NCI-H510A (cell line): Measurements from ENCODE around the gene ZCCHC9.
"Not testable (repeated sequence)": the region's sequence is repeated elsewhere in the genome, so short reads cannot be mapped to it uniquely, and the experiment has no call there.

Experiments
- DNase-seq: peaks from one replicate; lab custom pipeline; 2025; lab: John Stamatoyannopoulos, UW

Gene ZCCHC9

GRCh38 chr5:81301271-81302015, at the start of gene ZCCHC9:
Gene ZCCHC9 (plus strand): TSS chr5:81301587. CDS start chr5:81304758, 3,171 bp downstream.
- DNase-seq = peak; percentile 83

- no peak for DNase-seq
Observed at GRCh38 chr5:81251922-81252321, 49.5 kb upstream of the ZCCHC9 start.

- DNase-seq = no peak
Observed at GRCh38 chr5:81252904-81253303, 48.5 kb upstream of the ZCCHC9 start.

- no peak for DNase-seq
Observed at GRCh38 chr5:81253875-81254274, 47.5 kb upstream of the ZCCHC9 start.

- DNase-seq = no peak
Observed at GRCh38 chr5:81254886-81255559, 46.4 kb upstream of the ZCCHC9 start.

- DNase-seq = no peak
Observed at GRCh38 chr5:81256766-81257165, 44.6 kb upstream of the ZCCHC9 start.

- not testable (repeated sequence) for DNase-seq
Observed at GRCh38 chr5:81262796-81263195, 38.6 kb upstream of the ZCCHC9 start.

- DNase-seq = no peak
Observed at GRCh38 chr5:81265101-81265500, 36.3 kb upstream of the ZCCHC9 start.

GRCh38 chr5:81268521-81269196, 32.7 kb upstream of the ZCCHC9 start:
- DNase-seq = no peak

- DNase-seq = no peak
Observed at GRCh38 chr5:81269751-81270393, 31.5 kb upstream of the ZCCHC9 start.

- DNase-seq = not testable (repeated sequence)
Observed at GRCh38 chr5:81270394-81271027, 30.9 kb upstream of the ZCCHC9 start.

- no peak for DNase-seq
Observed at GRCh38 chr5:81283976-81284375, 17.4 kb upstream of the ZCCHC9 start.

- no peak for DNase-seq
Observed at GRCh38 chr5:81286059-81286617, 15.2 kb upstream of the ZCCHC9 start.

GRCh38 chr5:81288021-81288433, 13.4 kb upstream of the ZCCHC9 start:
- DNase-seq = no peak

GRCh38 chr5:81290146-81290545, 11.2 kb upstream of the ZCCHC9 start:
- DNase-seq = no peak

- DNase-seq = no peak
Observed at GRCh38 chr5:81292130-81292529, 9.3 kb upstream of the ZCCHC9 start.

- not testable (repeated sequence) for DNase-seq
Observed at GRCh38 chr5:81294021-81294420, 7.4 kb upstream of the ZCCHC9 start.

GRCh38 chr5:81297531-81297930, 3.9 kb upstream of the ZCCHC9 start:
- no peak for DNase-seq

GRCh38 chr5:81300921-81301270, 491 bp upstream of the ZCCHC9 start:
- DNase-seq = no peak

- DNase-seq = no peak
Observed at GRCh38 chr5:81302596-81302995, 1.2 kb downstream of the ZCCHC9 start.

GRCh38 chr5:81303563-81303962, 2.2 kb downstream of the ZCCHC9 start:
- no peak for DNase-seq

GRCh38 chr5:81305785-81306184, 4.4 kb downstream of the ZCCHC9 start:
- no peak for DNase-seq
